Measurements from ENCODE around the gene TTC28.
"Not testable (repeated sequence)": the region's sequence is repeated elsewhere in the genome, so short reads cannot be mapped to it uniquely, and the experiment has no call there.

The TTC28 gene

GRCh38 chr22:28064920-28065319 is 614.7 kb downstream of the TTC28 start (continued):
- TF ChIP-seq, protein P1, sequence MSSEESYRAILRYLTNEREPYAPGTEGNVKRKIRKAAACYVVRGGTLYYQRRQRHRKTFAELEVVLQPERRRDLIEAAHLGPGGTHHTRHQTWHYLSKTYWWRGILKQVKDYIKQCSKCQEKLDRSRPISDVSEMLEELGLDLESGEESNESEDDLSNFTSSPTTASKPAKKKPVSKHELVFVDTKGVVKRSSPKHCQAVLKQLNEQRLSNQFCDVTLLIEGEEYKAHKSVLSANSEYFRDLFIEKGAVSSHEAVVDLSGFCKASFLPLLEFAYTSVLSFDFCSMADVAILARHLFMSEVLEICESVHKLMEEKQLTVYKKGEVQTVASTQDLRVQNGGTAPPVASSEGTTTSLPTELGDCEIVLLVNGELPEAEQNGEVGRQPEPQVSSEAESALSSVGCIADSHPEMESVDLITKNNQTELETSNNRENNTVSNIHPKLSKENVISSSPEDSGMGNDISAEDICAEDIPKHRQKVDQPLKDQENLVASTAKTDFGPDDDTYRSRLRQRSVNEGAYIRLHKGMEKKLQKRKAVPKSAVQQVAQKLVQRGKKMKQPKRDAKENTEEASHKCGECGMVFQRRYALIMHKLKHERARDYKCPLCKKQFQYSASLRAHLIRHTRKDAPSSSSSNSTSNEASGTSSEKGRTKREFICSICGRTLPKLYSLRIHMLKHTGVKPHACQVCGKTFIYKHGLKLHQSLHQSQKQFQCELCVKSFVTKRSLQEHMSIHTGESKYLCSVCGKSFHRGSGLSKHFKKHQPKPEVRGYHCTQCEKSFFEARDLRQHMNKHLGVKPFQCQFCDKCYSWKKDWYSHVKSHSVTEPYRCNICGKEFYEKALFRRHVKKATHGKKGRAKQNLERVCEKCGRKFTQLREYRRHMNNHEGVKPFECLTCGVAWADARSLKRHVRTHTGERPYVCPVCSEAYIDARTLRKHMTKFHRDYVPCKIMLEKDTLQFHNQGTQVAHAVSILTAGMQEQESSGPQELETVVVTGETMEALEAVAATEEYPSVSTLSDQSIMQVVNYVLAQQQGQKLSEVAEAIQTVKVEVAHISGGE (tag by site-specific recombination; conservative IDR thresholded peaks at IDR 0.05; ENCODE audit: low read depth): no peak
- TF ChIP-seq ZSCAN16 (tag by site-specific recombination; IDR thresholded peaks at IDR 0.05) (no peak), ZNF449 (tag by site-specific recombination; IDR thresholded peaks at IDR 0.05) (no peak), ZNF433 (tag by site-specific recombination; IDR thresholded peaks at IDR 0.05; ENCODE audit: low read depth) (no peak), ZNF48 (tag by site-specific recombination; IDR thresholded peaks at IDR 0.05) (no peak)

DNA sequence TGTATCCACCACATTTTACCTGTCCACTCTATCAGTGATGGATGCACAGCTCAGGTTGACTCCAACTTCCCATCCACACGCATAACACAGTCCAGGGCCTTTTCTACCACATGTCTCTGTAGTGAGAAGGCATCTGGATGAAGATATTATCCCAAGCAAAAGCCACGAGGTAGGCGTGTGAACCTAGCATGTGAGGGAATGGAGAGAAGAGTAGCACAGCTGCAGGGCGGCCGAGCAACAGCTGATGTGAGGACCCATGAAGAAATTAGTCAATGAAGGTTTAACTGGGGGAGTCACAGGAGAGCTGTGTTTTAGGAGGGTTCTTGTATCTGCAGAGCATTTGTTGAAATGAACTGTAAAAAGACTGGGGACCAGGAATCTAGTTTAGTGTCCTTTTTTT is 616.0 kb downstream of the TTC28 start:
- ChIA-PET CTCF (interaction anchor here (1.7 kb wide), 1 partner anchor 12 kb away, joined by 4 read pairs; no protein-coding TSS in a partner anchor), POLR2A (no interaction called here)
- no peak overlapping the region for H3K27ac ChIP-seq (ENCODE audit: extremely low read depth, low read depth, low read length)
- no peaks in the 10 kb centered on the region for H3K4me1 ChIP-seq (ENCODE audit: control insufficient read depth, insufficient read depth, low read length)
- H3K9me3 ChIP-seq (ENCODE audit: control insufficient read depth, insufficient read depth, low read depth, low read length): no peaks in the 10 kb centered on the region; the same call in 1 of the 2 replicates
- no peak for TF ChIP-seq KLF16 (tag by site-specific recombination; IDR thresholded peaks at IDR 0.05)
- no peak for TF ChIP-seq ZNF791 (tag by site-specific recombination; IDR thresholded peaks at IDR 0.05)
- no peak for TF ChIP-seq KLF17 (tag by site-specific recombination; IDR thresholded peaks at IDR 0.05)
- no peak for TF ChIP-seq ZNF785 (tag by site-specific recombination; IDR thresholded peaks at IDR 0.05)
- TF ChIP-seq KLF9 (tag by site-specific recombination; IDR thresholded peaks at IDR 0.05; ENCODE audit: low read depth): no peak
- no peak for TF ChIP-seq ZNF19 (tag by site-specific recombination; IDR thresholded peaks at IDR 0.05; ENCODE audit: low read depth)
- TF ChIP-seq ZBTB21 (tag by site-specific recombination; IDR thresholded peaks at IDR 0.05): no peak
- no peak for TF ChIP-seq ZNF768 (tag by site-specific recombination; IDR thresholded peaks at IDR 0.05)
- TF ChIP-seq PRDM2 (tag by site-specific recombination; IDR thresholded peaks at IDR 0.05; ENCODE audit: borderline replicate concordance): no peak
- TF ChIP-seq ZNF302 (tag by site-specific recombination; IDR thresholded peaks at IDR 0.05; ENCODE audit: low read depth): no peak
- no peak for TF ChIP-seq ZNF843 (tag by site-specific recombination; IDR thresholded peaks at IDR 0.05)
- TF ChIP-seq ZNF701 (tag by site-specific recombination; IDR thresholded peaks at IDR 0.05): no peak
- no peak overlapping the region for H3K4me3 ChIP-seq (ENCODE audit: low read depth, low read length)
- no peaks in the 10 kb centered on the region for H3K36me3 ChIP-seq (ENCODE audit: control insufficient read depth in 2 of 2, insufficient read depth in 1 of 2, low read length in 2 of 2)

DNA sequence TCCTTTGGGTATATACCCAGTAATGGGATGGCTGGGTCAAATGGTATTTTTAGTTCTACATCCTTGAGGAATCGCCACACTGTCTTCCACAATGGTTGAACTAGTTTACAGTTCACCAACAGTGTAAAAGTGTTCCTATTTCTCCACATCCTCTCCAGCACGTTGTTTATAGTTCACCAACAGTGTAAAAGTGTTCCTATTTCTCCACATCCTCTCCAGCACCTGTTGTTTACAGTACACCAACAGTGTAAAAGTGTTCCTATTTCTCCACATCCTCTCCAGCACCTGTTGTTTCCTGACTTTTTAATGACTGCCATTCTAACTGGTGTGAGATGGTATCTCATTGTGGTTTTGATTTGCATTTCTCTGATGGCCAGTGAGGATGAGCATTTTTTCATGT is 619.0 kb downstream of the TTC28 start:
- H3K27ac ChIP-seq (ENCODE audit: extremely low read depth, low read depth, low read length); H3K4me3 ChIP-seq (ENCODE audit: low read depth, low read length); H3K36me3 ChIP-seq (ENCODE audit: control insufficient read depth in 2 of 2, insufficient read depth in 1 of 2, low read length in 2 of 2); POLR2A ChIA-PET; H3K9me3 ChIP-seq (ENCODE audit: control insufficient read depth, insufficient read depth, low read depth, low read length); H3K4me1 ChIP-seq (ENCODE audit: control insufficient read depth, insufficient read depth, low read length): not testable (repeated sequence)
- CTCF ChIA-PET: interaction anchor here (0.6 kb wide), 1 partner anchor 69 kb away, joined by 3 read pairs; no protein-coding TSS in a partner anchor

Measured in HEK293 (cell line).